Suprapubic skin (tissue), 4 donors: ENCODE results near the gene NEGR1. TPM values are rescaled to one million over a fixed set of nuclear protein-coding genes. Genes with fewer than 3 reads are reported as not detected.

Experiments used
- DNase-seq, 2 donors: peaks; one replicate each; pipeline ENCODE4 v3.0.0-alpha.2; 2019; ENCODE audit warnings: low spot score in 2 of 2
- H3K27ac ChIP-seq: fragments of 200-600 bp; sonication (generic); one replicate; pipeline ENCODE4 v1.5.1; 2019
- H3K27me3 ChIP-seq: fragments of 200-600 bp; sonication (generic); one replicate; pipeline ENCODE4 v1.5.1; 2019
- H3K36me3 ChIP-seq: fragments of 200-600 bp; sonication (generic); one replicate; pipeline ENCODE4 v1.5.1; 2019
- H3K4me1 ChIP-seq: fragments of 200-600 bp; sonication (generic); one replicate; pipeline ENCODE4 v1.5.1; 2019
- H3K4me3 ChIP-seq: fragments of 200-600 bp; sonication (generic); one replicate; pipeline ENCODE4 v1.5.1; 2019; ENCODE audit warnings: mild to moderate bottlenecking
- H3K9me3 ChIP-seq: fragments of 200-600 bp; sonication (generic); one replicate; pipeline ENCODE4 v1.5.1; 2019
- CTCF ChIP-seq, 2 donors: fragments of 200-600 bp in 1 of 2; fragments of 450-650 bp in 1 of 2; sonication (generic) in 1 of 2; IDR thresholded peaks; one replicate each; pipeline ENCODE4 v1.5.1; 2016 to 2019; ENCODE audit warnings: antibody characterized with exemption in 2 of 2, mild to moderate bottlenecking in 1 of 2, moderate library complexity in 1 of 2
- EP300 ChIP-seq: sonication (generic); formaldehyde crosslinking; IDR thresholded peaks from one replicate; pipeline ENCODE4 v1.6.1; 2017; ENCODE audit warnings: antibody characterized with exemption
- POLR2A ChIP-seq, 2 donors: fragments of 450-650 bp; IDR thresholded peaks; one replicate each; pipeline ENCODE4 v1.6.1; 2017; ENCODE audit warnings: antibody characterized with exemption in 2 of 2, mild to moderate bottlenecking in 2 of 2, moderate library complexity in 2 of 2
- POLR2AphosphoS5 ChIP-seq, 3 donors: sonication (generic); formaldehyde crosslinking; IDR thresholded peaks; one replicate each; pipeline ENCODE4 v1.6.1; 2017; ENCODE audit warnings: antibody characterized with exemption in 3 of 3
- WGBS: methylation state at CpG from one replicate; pipeline ENCODE4 v1.1.5; 2018; 5-methylcytosine and 5-hydroxymethylcytosine counted together
- total RNA-seq, 4 donors: library from RNA; depleted of rRNA; stranded (reverse); fragments of >200 nt; gene quantifications; one replicate each; pipeline ENCODE4 v1.1.0, GENCODE V29; 2016

Gene NEGR1
- total RNA-seq, 4 donors from 2014 or later = 3.0 to 9.9 (median 3.8) TPM

DNA sequence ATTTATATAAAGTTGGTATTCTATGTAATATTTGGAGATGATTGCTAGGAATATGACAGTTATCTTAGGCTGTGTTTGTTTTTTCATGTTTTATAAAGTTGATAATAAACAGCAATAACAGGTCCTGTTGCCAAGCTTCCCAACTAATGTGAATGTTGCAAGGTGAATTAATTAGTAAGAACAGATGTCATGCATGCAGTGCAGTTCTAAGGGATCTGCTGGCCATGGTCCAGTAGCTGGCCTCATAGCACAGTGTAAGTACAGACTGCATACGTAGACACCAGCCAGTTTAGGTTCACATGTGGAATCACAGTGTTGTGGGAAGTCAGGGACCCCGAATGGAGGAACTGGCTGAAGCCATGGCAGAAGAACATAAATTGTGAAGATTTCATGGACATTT is 478.2 kb downstream of the NEGR1 start:
- Histone ChIP-seq H3K4me1 (no peaks in the 10 kb centered on the region), H3K36me3 (no peaks in the 10 kb centered on the region), H3K27ac (no peak overlapping the region), H3K9me3 (no peaks in the 10 kb centered on the region), H3K4me3 (no peak overlapping the region), H3K27me3 (no peaks in the 10 kb centered on the region)
- DNase-seq = no peak
- TF ChIP-seq POLR2AphosphoS5 (IDR thresholded peaks at IDR 0.05) (no peak), CTCF (IDR thresholded peaks at IDR 0.05) (no peak), EP300 (no peak), POLR2A (IDR thresholded peaks at IDR 0.05) (no peak)
- 79% methylated on average over 2 of the region's 2 CpGs for WGBS

DNA sequence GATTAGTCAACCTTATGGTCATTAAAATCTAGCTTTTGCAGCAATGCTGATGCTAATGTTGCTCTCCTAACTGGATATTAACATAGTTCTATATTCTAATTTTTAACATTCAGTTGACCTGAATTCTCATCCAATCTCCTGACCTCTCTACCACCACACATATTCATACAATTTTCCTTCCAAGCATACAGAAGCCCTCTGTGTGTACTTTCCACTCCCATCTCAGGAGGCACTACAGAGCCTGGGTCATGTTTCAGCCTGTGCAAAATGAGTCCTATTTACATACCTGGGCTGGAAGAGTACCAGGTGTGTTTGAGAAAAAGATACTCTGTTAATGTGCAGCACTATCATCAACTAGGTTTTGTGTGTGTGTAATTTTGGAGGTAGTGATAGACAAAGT is 486.3 kb downstream of the NEGR1 start:
- no peaks in the 10 kb centered on the region for H3K9me3 ChIP-seq
- H3K4me3 ChIP-seq = no peak overlapping the region
- DNase-seq = no peak
- TF ChIP-seq POLR2A (IDR thresholded peaks at IDR 0.05) = no peak
- TF ChIP-seq POLR2AphosphoS5 (IDR thresholded peaks at IDR 0.05) = no peak
- TF ChIP-seq EP300 = no peak
- TF ChIP-seq CTCF (IDR thresholded peaks at IDR 0.05) = no peak
- no peaks in the 10 kb centered on the region for H3K4me1 ChIP-seq
- no peaks in the 10 kb centered on the region for H3K27me3 ChIP-seq
- no peaks in the 10 kb centered on the region for H3K36me3 ChIP-seq
- H3K27ac ChIP-seq = no peak overlapping the region

GRCh38 chr1:71792264-71792663 is 490.1 kb downstream of the NEGR1 start:
- H3K4me3 ChIP-seq = no peak overlapping the region
- WGBS = 85% methylated on average over 1 of the region's 1 CpG
- no peaks in the 10 kb centered on the region for H3K9me3 ChIP-seq
- H3K36me3 ChIP-seq = no peaks in the 10 kb centered on the region
- no peak overlapping the region for H3K27ac ChIP-seq
- no peak for DNase-seq
- no peaks in the 10 kb centered on the region for H3K27me3 ChIP-seq
- no peaks in the 10 kb centered on the region for H3K4me1 ChIP-seq
- no peak for TF ChIP-seq POLR2A (IDR thresholded peaks at IDR 0.05)
- no peak for TF ChIP-seq CTCF (IDR thresholded peaks at IDR 0.05)
- no peak for TF ChIP-seq POLR2AphosphoS5 (IDR thresholded peaks at IDR 0.05)
- TF ChIP-seq EP300 = no peak

DNA sequence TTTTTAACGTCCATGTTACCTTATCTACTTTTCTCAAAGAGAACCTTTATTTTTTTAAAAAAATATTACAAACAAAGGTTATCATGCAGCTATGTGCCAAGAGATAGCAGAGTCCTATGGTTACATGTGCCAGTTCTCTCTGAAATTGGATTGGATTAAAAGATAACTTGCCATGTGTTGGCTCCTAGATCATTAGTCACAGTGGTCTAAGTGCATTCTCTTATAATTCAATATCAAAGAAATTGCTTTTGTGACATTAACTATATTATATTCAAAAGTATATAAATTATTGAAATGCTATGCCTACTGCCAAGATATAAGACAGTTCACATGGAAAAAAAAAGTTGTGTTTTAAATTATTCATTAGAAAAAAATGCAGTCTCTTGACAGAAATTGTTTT is 494.2 kb downstream of the NEGR1 start:
- Histone ChIP-seq H3K36me3 (no peaks in the 10 kb centered on the region), H3K27ac (no peak overlapping the region), H3K4me3 (no peak overlapping the region), H3K9me3 (no peaks in the 10 kb centered on the region), H3K4me1 (no peaks in the 10 kb centered on the region), H3K27me3 (no peaks in the 10 kb centered on the region)
- no peak for TF ChIP-seq CTCF (IDR thresholded peaks at IDR 0.05)
- no peak for TF ChIP-seq POLR2A (IDR thresholded peaks at IDR 0.05)
- no peak for TF ChIP-seq POLR2AphosphoS5 (IDR thresholded peaks at IDR 0.05)
- TF ChIP-seq EP300 = no peak
- DNase-seq = no peak
- 63% methylated on average over 1 of the region's 1 CpG for WGBS

DNA sequence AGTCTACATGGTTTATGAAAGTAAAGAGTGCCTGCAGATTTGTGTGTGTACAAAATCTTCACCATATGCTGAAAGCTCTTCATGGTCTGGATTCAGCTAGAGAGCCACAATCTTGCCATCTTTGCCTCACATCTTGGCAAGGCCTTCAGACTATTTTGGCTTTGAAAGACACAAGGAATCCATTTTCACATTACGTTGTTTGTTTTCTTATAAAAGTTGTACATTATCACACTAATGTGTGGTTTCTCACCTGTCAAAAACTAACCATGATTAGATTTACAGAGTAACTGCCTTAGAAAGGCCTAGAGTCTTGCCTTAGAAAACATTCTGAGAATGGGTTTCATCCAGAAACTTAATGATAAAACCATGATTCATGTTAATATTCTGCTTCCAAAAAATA is 494.6 kb downstream of the NEGR1 start:
- no peaks in the 10 kb centered on the region for H3K36me3 ChIP-seq
- no peak for TF ChIP-seq POLR2A (IDR thresholded peaks at IDR 0.05)
- TF ChIP-seq EP300 = no peak
- TF ChIP-seq CTCF (IDR thresholded peaks at IDR 0.05) = no peak
- DNase-seq = no peak
- WGBS = 70% methylated on average over 1 of the region's 1 CpG
- H3K27me3 ChIP-seq = no peaks in the 10 kb centered on the region
- no peaks in the 10 kb centered on the region for H3K9me3 ChIP-seq
- H3K27ac ChIP-seq = no peak overlapping the region
- no peak overlapping the region for H3K4me3 ChIP-seq
- no peaks in the 10 kb centered on the region for H3K4me1 ChIP-seq
